Stimulated activated CD4-positive, alpha-beta T cell treated with anti-CD3 and anti-CD28 coated beads, Interleukin-1b, Interleukin-23, amount 100 ng/mL, for 48 hours (primary cell): Measurements from ENCODE around the gene FAM149B1.
"Not testable (repeated sequence)": the region's sequence is repeated elsewhere in the genome, so short reads cannot be mapped to it uniquely, and the experiment has no call there.

Source experiments
- DNase-seq: peaks from one replicate; pipeline ENCODE4 v3.0.0-alpha.2; 2020

FAM149B1 gene

DNA sequence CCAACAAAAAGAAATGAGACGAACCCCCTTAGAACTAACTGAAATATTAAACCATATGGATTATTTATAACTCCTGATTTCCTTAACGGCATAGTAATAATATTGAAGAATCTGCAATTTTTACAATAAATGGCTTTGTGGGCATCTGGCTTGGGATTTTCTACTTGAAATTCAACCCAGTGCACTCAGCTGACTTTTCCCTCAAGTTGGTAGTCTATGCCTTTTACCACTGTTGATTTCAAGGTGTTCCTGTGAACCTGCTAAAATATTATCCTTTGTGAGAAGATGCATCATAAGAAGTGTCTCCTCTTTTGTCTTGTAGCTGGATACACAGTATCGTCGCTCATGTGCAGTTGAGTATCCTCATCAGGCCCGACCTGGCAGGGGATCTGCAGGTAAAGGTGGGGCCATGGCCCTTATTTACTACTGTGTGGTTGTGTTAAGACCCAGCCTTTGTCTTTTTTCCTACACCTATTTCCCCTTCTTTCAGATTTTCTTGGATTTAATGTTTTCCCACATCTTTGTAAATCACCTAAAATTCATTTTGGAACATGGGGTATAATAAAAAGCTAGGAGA, 71.2 kb downstream of the FAM149B1 start:
- DNase-seq, result no peak

DNA sequence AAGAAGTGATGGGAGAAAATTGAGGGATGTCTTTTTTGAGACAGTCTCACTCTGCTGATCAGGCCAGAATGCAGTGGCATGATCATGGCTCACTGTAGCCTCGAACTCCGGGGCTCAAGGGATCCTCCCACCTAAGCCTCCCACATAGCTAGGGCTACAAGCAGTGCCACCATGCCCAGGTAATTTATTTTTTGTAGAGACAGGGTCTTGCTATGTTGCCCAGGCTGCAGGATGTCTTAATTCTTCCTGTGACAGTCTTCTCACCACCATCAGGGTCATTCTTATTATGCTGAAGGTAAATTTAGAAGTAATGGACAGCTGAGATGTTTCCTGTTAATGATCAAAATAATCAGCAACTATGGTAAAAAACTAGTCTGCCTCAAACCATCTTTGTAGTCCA, 72.0 kb downstream of the FAM149B1 start:
- DNase-seq, result no peak

DNA sequence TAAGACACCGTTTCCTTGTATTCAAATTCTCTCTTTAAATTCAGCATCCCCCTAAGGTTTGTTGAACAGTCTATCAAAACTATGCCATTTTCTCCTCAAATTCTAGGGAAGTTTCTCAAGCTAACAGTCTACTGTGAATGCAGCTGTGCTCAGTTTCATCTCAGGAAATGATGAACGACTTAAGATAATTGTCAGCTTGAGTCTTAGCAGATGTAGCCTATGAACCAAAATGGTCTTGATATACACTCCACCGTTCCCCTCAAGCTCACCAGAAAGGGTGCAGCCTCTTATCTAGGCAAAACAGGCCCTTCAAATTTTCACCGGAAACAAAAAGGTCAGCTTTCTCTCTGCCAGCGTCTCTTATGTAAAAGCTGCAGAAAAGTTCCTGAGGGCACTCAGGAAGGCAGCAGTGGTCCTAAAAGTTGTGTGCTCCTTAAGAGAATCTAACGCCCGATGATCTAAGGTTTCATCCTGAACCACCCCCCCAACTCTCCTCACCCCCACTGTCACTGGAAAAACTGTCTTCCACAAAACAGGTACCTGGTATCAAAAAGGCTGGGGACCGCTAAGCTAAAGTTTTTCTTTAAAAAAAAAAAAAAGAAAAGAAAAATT, 77.1 kb downstream of the FAM149B1 start:
- no peak for DNase-seq

DNA sequence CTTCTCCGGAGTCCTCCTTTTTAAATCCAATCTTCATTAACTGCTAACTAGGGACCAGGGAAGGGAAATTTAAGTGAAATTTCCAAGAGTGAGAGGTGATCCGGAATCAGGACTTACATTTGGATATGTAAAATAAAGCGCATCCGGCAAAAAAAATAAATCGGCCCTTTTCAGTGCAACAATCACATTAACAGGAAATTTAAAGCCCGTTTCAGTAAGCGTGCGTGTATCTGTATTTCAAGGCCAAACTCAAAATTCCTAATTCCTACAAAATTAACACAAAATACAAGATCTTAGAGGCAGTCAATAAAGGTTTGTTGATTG, 78.4 kb downstream of the FAM149B1 start:
- DNase-seq, result no peak

DNA sequence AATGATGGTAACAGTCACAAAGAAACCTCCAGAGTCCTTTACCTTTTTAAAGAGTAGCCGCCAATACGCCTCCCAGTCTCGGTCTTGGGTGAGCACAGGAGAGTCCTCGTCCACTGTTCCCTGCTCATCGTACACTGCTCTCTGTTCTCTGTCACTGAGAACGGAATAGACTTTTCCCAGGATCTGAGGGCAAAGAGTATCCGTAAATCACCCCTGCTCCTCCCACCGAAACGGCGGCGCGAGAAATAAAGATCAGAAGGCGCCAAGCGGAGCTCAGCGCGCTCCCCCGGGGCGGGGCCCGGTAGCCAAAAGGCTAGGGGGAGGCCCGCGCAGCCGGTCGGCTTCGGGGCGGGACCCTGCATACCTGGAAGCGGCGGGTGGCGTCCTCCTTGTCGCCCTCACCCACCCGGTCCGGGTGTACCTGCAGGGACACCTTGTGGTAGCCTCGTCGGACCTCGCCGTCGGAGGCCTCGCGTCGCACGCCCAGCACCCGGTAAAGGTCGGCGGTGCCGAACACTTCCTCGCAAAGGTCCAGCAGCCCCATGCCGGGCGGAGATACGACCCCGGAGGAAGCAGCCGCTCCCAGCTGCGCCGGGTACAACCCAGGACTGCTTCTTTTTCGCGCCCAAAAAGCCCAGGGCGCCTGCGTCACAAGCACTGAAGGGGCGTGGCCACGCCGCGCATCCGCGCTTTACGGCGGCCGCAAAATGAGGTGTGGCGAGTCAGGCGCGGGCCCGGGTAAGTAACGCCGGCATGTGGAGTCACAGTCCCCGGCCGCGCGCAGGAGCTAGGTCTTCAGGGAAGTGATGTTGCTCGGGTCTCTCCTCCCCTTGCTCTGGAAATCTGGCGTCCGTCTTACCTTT, 79.0 kb downstream of the FAM149B1 start, which contains the start of gene DNAJC9:
TSS of gene DNAJC9 (minus strand) at position 610 of the 863 bp plus-strand sequence. CDS start at position 544, 66 bp downstream.
- peak; percentile 97 for DNase-seq

DNA sequence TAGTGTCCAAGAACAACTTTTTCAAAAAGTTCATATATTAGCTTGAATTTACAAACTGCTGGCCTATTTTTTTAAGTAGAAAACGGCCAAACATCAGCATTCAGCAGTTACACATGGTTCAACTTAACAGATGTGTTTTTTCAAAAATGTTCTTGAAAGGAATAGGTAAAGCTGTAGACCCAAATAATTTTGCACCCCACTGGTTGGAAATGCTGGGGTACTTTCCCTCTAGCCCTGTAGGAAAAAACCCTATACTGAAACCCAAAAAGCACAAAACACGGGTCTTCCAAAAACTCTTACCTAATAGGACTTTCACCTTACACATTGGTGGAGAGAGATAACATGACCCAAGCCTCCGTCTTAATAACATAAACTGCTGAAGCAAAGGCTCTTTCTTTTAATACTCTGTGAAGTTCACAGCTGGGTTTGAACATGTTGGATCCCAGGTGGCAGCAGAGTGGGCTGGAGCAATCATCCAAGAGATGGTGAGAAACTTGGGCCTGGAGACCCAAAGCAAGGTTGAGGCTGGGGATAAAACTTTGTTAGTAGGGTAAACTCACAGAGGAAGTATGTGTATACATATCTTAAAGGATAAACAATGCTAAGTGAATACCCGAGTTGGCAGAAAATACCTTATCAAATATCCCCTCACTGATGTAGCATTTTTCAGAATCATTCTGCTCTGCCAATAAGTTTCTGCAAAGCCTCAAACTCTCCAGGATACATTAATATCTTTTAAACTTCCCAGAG, 79.8 kb downstream of the FAM149B1 start:
- DNase-seq, result no peak

DNA sequence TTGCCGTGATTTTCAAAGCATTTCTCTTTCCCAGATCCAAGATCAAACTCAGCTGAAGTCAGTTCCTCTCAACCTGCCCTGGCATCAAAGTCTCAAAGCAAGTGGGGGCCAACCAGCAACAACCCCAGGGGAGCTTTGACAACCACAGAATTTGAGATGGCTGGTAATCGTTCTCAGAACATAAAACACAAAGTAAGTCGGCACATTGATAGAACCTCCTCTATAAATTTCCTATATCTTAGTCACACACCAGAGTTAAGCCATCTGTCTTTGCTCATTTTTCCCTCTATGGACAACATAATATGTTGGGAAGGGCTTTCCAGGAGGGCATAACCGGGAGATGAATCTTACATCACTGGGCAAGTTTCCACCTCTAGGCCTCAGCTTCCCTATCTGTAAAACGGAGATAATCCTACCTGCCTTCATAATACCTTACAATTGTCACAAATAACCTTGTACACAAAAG, 80.4 kb downstream of the FAM149B1 start:
- DNase-seq, result no peak

DNA sequence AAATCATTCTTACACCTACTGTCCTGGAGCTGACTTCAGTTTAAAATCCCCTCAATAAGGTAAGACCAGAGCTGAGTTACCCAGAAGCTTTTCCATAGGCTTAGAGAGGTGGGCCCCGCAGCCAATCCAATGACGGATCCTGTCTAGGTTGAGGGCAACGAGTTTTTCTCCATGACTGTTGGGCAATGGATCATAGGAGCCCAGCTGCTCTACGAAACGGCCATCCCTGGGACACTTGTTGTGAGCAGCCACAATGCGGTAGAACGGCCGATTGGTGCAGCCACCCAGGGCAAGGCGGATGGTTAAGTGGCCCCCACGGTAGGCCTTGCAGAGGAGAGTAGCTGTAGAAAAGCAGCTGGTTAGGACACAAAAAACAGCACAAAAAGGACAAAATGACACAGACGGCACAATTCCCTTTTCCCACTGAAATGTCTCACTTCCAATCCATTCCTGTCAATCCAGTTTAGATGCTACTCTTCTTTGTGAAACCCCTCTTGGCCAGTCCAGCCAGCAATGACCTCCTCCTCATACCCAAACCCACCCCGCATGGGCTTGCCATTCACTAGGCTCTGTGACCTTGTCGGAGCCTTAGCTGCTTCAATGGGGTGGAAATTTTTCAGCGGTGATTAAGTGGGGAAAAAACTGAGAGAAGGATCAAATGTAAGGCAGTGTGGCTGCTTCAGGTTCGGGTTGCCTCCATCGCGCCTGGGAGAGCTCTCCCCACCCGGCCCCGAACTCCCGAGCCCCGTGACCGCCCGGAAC, 83.9 kb downstream of the FAM149B1 start:
- peak; percentile 45 for DNase-seq

DNA sequence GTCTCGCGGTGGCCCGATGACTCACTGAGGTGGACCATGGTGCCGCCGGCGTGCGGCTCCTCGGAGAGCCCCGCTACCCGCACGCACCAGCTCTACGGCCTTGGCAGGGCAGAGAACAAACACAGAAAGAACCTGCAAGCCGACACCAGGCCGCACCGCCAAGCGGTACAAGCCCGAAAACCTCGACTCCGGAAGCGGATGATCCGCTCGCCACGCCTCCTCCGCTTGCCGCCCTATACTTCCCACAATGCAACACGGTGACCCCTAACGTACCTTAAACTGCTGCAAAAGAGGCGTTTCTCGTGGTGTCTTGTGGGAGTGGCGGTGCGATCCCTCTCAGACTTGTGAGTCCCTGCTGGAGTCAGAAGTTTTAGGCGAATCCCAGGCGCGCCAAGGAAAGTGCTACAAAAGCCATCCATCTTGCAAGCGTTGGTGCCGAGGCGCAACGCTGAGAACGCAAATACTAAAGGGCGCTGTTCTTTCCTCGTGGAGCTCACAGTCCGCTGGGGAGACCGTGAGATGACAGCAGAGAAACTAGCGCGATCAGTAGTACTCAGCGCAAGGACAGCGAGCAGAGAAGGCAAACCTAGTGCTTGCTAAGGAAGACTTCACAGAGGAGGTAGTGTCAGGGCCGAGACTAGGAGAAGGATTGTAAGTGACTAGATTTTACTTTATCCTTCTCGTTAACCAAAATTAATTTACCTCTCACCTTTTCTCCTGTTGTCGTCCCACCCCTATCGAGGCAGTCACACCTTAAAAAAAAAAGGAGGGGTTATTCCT, 84.7 kb downstream of the FAM149B1 start, which contains the start of gene MRPS16:
TSS of gene MRPS16 (minus strand) at position 200 of the 780 bp plus-strand sequence. CDS start at position 38, 162 bp downstream.
- DNase-seq, result peak; percentile 93

DNA sequence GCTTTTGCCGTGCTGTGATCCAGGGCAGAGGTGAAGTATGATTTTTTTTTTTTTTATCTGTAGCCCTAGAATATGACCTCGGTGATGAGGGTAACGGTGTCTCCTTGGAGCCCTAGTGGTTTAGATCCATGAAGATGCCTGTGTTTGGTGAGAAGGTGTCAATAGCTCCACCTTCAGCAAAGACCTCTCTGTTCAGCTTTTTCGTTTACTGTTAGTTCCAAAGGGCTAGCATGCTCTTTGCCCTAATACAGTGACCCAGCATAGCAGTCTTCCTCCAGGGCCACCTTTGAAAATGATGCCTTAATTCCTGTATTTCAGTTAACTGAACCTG, 85.3 kb downstream of the FAM149B1 start:
- no peak for DNase-seq

DNA sequence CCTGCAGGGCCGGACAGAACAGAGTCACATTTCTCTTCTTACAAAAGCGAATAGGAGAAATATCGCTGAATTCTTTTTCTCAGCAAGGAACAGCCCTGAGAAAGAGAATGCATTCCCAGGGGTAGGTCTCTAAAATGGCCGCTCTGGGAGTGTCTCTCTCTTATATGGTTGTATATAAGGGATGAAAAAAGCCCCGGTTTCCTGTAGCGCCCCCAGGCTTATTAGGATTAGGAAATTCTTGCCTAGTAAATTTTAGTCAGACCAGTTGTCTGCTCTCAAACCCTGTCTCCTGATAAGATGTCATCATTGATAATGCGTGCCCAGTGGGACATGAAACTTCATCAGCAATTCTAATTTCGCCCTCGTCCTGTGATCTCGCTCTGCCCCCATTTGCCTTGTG, 90.7 kb downstream of the FAM149B1 start:
- not testable (repeated sequence) for DNase-seq

DNA sequence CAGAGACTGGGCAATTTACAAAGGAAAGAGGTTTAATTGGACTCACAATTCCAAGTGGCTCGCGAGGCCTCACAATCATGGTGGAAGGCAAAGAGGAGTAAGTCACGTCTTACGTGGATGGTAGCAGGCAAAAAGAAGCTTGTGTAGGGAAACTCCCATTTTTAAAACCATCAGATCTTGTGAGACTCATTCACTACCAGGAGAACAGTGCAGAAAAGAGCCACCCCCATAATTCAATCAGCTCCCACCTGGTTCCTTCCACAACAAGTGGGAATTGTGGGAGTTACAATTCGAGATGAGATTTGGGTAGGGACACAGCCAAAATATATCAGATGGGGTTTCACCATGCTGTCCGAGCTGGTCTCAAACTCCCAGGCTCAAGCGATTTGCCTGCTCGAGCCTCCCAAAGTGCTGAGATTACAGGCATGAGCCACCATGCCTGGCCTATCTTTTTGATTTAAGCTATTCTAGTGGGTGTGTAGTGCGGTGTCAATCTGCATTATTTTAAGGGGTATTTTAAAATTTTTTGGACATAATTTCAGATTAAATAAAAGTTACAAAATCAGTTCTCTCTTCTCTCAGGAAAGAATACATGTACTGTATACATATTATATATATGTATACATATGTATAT, 93.6 kb downstream of the FAM149B1 start:
- DNase-seq, result no peak

DNA sequence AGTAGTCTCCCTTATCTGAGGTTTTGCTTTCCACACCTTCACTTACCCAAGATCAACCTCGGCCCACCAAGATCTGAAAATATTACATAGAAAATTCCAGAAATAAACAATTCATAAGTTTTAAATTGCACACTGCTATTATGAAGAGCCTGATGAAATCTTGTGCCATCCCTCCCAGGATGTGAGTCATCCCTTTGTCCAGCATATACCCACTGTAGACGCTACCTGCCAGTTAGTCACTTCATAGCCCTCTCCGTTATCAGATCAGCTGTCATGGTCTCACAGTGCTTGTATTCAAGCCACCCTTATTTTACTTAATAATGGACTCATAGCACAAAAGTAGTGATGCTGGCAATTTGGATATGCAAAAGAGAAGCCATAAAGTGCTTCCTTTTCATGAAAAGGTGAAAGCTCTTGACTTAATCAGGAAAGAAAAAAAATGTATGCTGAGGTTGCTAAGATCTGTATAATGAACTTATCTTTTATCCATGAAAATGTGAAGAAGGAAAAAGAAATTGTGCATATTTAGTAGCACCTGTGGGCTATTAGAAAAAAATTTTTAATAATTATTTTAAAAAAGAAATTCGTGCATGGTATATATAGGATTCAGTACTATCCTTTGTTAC, 94.3 kb downstream of the FAM149B1 start:
- DNase-seq, result no peak

DNA sequence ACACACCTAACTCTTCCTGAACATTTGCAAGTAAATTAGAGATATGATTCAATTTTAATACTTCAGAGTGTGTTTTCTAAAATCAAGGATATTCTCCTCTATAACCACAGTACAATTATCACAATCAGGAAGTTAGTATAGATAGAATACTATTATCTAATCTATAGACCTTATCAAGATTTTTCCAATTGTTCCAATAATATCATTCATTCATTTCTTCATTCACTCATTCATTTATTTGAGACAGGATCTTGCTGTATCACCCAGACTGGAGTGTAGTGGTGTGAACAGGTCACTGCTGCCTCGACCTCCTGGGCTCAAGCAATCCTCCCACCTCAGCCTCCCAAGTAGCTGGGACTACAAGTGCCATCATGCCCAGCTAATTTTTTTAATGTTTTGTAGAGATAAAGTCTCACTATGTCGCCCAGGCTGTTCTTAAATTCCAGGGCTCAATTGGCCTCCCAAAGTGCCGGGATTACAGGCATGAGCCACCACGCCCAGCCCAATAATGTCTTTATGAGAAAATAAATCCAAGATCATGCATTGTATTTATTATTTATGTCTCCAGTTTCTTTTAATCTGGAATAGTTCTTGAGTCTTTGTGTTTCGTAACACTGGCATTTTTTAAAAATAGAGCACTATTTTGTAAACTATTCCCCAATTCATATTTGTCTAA, 95.1 kb downstream of the FAM149B1 start:
- DNase-seq, result no peak

DNA sequence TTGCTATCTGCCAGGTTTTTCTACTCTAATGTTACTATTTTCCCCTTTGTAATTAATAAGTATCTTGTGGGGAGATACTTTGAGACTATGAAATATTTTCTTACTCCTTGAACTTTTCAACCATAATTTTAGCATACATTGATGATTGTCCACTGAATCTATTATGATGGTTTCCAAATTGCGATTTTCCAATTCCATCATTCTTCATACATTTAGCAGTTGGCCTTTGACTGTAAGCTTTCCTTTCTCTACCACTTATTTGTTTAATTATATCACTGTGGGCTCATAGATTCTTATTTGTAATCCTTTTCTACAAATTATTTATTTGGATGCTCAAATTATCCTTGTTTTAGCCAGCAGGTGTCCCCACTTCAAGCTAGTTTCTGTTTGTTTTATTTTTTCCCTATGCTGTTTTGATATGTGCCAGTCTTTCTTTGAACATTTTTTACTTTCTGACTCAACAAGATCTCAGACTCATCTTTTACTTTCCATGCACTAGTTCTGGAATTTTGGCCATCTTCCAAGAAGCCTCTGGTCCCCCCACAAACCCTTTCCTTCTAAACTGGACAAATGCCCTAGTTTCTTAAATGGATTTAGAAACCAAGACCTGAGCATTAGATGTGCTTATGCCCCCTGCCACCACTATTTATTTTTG, 95.9 kb downstream of the FAM149B1 start:
- DNase-seq, result no peak

DNA sequence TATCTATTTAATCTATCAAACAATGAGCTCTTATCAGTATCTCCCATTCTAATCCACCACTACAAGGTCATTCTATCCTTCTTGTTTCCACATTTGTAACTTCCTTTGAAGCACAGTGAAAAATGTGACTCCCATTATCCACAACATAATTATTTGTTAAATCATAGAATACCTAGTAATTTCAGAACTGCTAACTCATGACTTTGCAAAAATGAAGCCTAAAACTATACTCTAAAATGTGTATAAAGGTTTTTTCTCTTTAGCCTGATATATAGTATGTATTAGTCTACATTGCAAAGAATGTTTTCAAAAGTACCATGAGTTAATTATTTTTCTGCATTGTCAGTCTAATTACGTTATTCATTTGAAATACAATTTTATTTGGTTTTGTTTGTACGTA, 96.5 kb downstream of the FAM149B1 start:
- DNase-seq, result no peak

DNA sequence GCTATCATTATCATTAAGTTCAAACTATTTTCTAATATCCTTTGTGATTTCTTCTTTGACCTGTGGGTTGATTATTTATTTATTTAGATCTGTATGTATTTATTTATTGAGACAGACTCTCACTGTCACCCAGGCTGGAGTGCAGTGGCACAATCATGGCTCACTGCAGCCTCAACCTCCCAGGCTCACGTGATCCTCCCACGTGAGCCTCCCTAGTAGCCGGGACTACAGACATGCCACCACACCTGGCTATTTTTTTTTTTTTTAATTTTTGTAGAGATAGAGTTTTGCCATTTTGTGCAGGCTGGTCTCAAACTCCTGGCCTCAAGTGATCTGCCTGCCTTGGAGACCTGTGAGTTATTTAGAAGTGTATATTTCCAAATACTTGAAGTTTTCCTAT, 113.2 kb downstream of the FAM149B1 start:
- DNase-seq, result no peak

DNA sequence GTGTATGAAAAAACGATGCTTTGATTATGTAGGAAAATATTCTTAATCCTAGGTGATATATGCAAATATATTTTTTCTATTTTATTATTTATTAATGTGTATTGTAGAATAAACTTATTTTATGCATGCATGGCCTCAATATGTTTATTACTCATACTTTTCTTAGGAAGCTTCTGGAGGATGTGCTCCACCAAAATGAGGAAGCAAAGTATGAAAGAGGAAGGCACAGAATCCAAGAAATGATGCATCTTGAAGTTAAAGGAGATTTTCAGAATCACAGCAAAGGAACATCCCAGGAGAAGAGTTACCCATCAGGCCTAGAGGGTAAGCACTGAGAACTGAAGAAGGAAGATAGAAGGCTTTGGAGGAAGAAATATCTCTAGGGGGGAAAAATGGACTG, 119.5 kb downstream of the FAM149B1 start:
- no peak for DNase-seq

DNA sequence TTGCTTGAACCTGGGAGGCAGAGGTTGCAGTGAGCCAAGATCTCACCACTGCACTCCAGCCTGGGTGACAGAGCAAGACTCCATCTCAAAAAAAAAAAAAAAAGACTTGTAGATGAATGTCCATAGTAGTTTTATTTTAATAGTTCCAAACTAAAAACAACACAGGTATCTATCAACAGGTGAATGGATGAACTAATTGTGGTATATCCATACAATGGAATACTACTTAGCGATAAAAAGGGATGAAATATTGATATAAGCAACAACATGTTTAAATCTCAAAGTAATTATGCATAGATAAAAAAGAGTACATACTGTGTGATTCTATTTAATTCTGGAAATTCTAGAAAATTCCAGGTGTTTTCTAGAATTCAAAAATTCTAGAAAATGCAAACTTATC, 122.0 kb downstream of the FAM149B1 start:
- DNase-seq, result no peak

DNA sequence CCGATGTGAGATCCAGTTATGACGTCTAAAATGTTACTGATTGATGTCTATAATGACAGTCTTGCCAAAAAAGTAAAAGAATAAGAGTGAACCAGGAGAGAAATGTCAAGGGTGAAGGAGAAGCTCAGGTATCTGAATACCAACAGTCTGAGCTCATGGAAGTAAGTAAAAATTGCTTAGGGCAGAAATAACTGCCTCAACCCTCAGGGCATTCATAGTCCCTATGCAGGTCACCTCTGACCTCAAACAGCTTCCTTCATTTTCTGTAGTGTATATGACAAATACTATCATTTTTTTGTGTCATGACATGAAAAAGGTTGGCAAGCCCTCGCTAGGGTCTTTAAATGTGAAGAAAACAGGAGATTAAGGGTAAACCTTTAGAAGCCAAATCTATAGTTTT, 125.5 kb downstream of the FAM149B1 start:
- no peak for DNase-seq
